ENCODE data around the gene MRPL43. TPM values are rescaled to one million over a fixed set of nuclear protein-coding genes. Genes with fewer than 3 reads are reported as not detected.

The MRPL43 gene
- total and polyA plus RNA-seq, 2 donors from 2014 or later = 81.5 to 157 TPM

GRCh38 chr10:100987685-100988049, 370 bp upstream of the MRPL43 start:
- no peak for DNase-seq
- H3K36me3 ChIP-seq (ENCODE audit: control insufficient read depth in 2 of 3, insufficient read depth in 3 of 3, low read length in 3 of 3) = peaks cover 5 to 18% (median 11%) of the 10 kb centered on the region in 3 donors
- intact Hi-C loops (cut with DNase I) = no loop called here
- no peak for TF ChIP-seq CTCF (IDR thresholded peaks at IDR 0.05; ENCODE audit: borderline replicate concordance, extremely low read depth, insufficient read depth)
- H3K4me3 ChIP-seq (ENCODE audit: low read length in 3 of 3) = peak overlapping the region; percentile 61 to 95 (median 94)
- FAIRE-seq = no peak
- no peaks in the 10 kb centered on the region for H3K27me3 ChIP-seq (ENCODE audit: control insufficient read depth, insufficient read depth, low read length)
- peaks cover 4 to 21% (median 20%) of the 10 kb centered on the region in 3 donors for H3K4me1 ChIP-seq (ENCODE audit: control insufficient read depth in 2 of 3, insufficient read depth in 2 of 3, low read depth in 1 of 3, low read length in 3 of 3)
- peak overlapping the region in 2 of 3 donors; percentile 37 to 80 for H3K9ac ChIP-seq (ENCODE audit: low read length in 3 of 3)
- no peak overlapping the region for H3K27ac ChIP-seq (ENCODE audit: low read depth in 2 of 2, low read length in 2 of 2)
- H3K9me3 ChIP-seq (ENCODE audit: control insufficient read depth in 2 of 3, insufficient read depth in 1 of 3, low read length in 3 of 3) = no peaks in the 10 kb centered on the region

- intact Hi-C loops (cut with DNase I) = no loop called here
Measured at GRCh38 chr10:100986623-100986951, 710 bp downstream of the MRPL43 start.

GRCh38 chr10:100985336-100985735, 2.0 kb downstream of the MRPL43 start:
- TF ChIP-seq CTCF (IDR thresholded peaks at IDR 0.05; ENCODE audit: borderline replicate concordance, extremely low read depth, insufficient read depth) = no peak
- intact Hi-C loops (cut with DNase I) = no loop called here
- no peak overlapping the region for H3K9ac ChIP-seq (ENCODE audit: low read length in 3 of 3)
- peaks cover 3 to 21% (median 9%) of the 10 kb centered on the region in 3 donors for H3K36me3 ChIP-seq (ENCODE audit: control insufficient read depth in 2 of 3, insufficient read depth in 3 of 3, low read length in 3 of 3)
- H3K27me3 ChIP-seq (ENCODE audit: control insufficient read depth, insufficient read depth, low read length) = no peaks in the 10 kb centered on the region
- H3K4me1 ChIP-seq (ENCODE audit: control insufficient read depth in 2 of 3, insufficient read depth in 2 of 3, low read depth in 1 of 3, low read length in 3 of 3) = peaks cover 4 to 21% (median 20%) of the 10 kb centered on the region in 3 donors
- DNase-seq (peak in 1 of 5 donors; percentile 22), FAIRE-seq (no peak)
- H3K27ac ChIP-seq (ENCODE audit: low read depth in 2 of 2, low read length in 2 of 2) = no peak overlapping the region
- H3K9me3 ChIP-seq (ENCODE audit: control insufficient read depth in 2 of 3, insufficient read depth in 1 of 3, low read length in 3 of 3) = no peaks in the 10 kb centered on the region
- no peak overlapping the region for H3K4me3 ChIP-seq (ENCODE audit: low read length in 3 of 3)

More at GRCh38 chr10:100986623-100986951, 710 bp downstream of the MRPL43 start:
- H3K9ac ChIP-seq (ENCODE audit: low read length in 3 of 3) = peak overlapping the region; percentile 37 to 80 (median 75)
- DNase-seq = no peak
- TF ChIP-seq CTCF (IDR thresholded peaks at IDR 0.05; ENCODE audit: borderline replicate concordance, extremely low read depth, insufficient read depth) = no peak
- peak overlapping the region; percentile 61 to 95 (median 94) for H3K4me3 ChIP-seq (ENCODE audit: low read length in 3 of 3)
- H3K36me3 ChIP-seq (ENCODE audit: control insufficient read depth in 2 of 3, insufficient read depth in 3 of 3, low read length in 3 of 3) = peaks cover 5 to 20% (median 11%) of the 10 kb centered on the region in 3 donors
- no peaks in the 10 kb centered on the region for H3K27me3 ChIP-seq (ENCODE audit: control insufficient read depth, insufficient read depth, low read length)
- H3K9me3 ChIP-seq (ENCODE audit: control insufficient read depth in 2 of 3, insufficient read depth in 1 of 3, low read length in 3 of 3) = no peaks in the 10 kb centered on the region
- no peak for FAIRE-seq
- H3K4me1 ChIP-seq (ENCODE audit: control insufficient read depth in 2 of 3, insufficient read depth in 2 of 3, low read depth in 1 of 3, low read length in 3 of 3) = peaks cover 4 to 21% (median 20%) of the 10 kb centered on the region in 3 donors
- H3K27ac ChIP-seq (ENCODE audit: low read depth in 2 of 2, low read length in 2 of 2) = peak overlapping the region in 1 of 2 donors; percentile 78

GRCh38 chr10:100984672-100985177, 2.6 kb downstream of the MRPL43 start:
- peaks cover 3 to 26% (median 9%) of the 10 kb centered on the region in 3 donors for H3K36me3 ChIP-seq (ENCODE audit: control insufficient read depth in 2 of 3, insufficient read depth in 3 of 3, low read length in 3 of 3)

More at GRCh38 chr10:100984672-100985177, 2.6 kb downstream of the MRPL43 start:
- peaks cover 4 to 21% (median 20%) of the 10 kb centered on the region in 3 donors for H3K4me1 ChIP-seq (ENCODE audit: control insufficient read depth in 2 of 3, insufficient read depth in 2 of 3, low read depth in 1 of 3, low read length in 3 of 3)
- H3K4me3 ChIP-seq (ENCODE audit: low read length in 3 of 3) = no peak overlapping the region
- H3K9ac ChIP-seq (ENCODE audit: low read length in 3 of 3) = no peak overlapping the region
- H3K27me3 ChIP-seq (ENCODE audit: control insufficient read depth, insufficient read depth, low read length) = no peaks in the 10 kb centered on the region
- TF ChIP-seq CTCF (IDR thresholded peaks at IDR 0.05; ENCODE audit: borderline replicate concordance, extremely low read depth, insufficient read depth) = no peak
- DNase-seq = peak in 1 of 5 donors; percentile 31
- intact Hi-C loops (cut with DNase I) = no loop called here
- no peak overlapping the region for H3K27ac ChIP-seq (ENCODE audit: low read depth in 2 of 2, low read length in 2 of 2)
- FAIRE-seq = no peak
- no peaks in the 10 kb centered on the region for H3K9me3 ChIP-seq (ENCODE audit: control insufficient read depth in 2 of 3, insufficient read depth in 1 of 3, low read length in 3 of 3)
